GM12801 (cell line): ENCODE data around the gene RBM26.

ENCODE experiments used
- CTCF ChIP-seq: IDR thresholded peaks from one replicate; pipeline ENCODE4 v1.5.1; 2011; ENCODE audit warnings: control low read depth; ENCODE audit not compliant: insufficient read length; ENCODE audit errors: extremely low read depth

RBM26 gene

GRCh38 chr13:79404361-79404760 is 1.7 kb downstream of the RBM26 start:
- TF ChIP-seq CTCF, result no peak

- TF ChIP-seq CTCF, result no peak
Observed at GRCh38 chr13:79403113-79403512, 2.9 kb downstream of the RBM26 start.

GRCh38 chr13:79402679-79403078 is 3.4 kb downstream of the RBM26 start:
- TF ChIP-seq CTCF, result no peak

GRCh38 chr13:79402074-79402635 is 3.9 kb downstream of the RBM26 start:
- TF ChIP-seq CTCF, result no peak

GRCh38 chr13:79401259-79402070 is 4.6 kb downstream of the RBM26 start:
- TF ChIP-seq CTCF, result no peak

GRCh38 chr13:79398915-79399314 is 7.1 kb downstream of the RBM26 start:
- no peak for TF ChIP-seq CTCF

- TF ChIP-seq CTCF, result no peak
Observed at GRCh38 chr13:79398127-79398526, 7.9 kb downstream of the RBM26 start.
